ENCODE results near the gene BPIFA2.

The BPIFA2 gene

GRCh38 chr20:33203444-33203843 lies 35.5 kb downstream of the BPIFA2 start:
- DNase-seq, result no peak

DNA sequence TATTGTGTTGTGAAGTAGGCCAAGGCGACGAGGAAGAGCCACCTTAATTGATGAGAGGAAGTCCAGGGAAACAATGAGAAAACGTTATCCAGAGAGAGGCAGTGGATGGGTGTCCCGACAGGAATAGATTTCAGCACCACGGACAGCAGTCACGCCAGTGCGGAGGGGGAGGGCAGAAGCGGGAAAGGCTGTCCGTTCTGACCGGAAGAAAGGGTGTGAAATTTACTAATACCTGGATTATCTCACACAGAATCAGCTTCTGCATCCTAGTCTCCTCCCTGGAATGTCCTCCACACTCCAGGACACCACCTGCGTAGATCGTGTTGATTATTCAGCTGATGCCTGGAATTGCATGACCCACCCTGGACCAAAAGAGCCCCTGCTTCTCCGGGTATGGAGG lies 41.8 kb downstream of the BPIFA2 start:
- DNase-seq, result no peak

- DNase-seq, result no peak
Measured at GRCh38 chr20:33210371-33210770, 42.4 kb downstream of the BPIFA2 start.

GRCh38 chr20:33211817-33212424 lies 44.0 kb downstream of the BPIFA2 start:
- no peak for DNase-seq

DNA sequence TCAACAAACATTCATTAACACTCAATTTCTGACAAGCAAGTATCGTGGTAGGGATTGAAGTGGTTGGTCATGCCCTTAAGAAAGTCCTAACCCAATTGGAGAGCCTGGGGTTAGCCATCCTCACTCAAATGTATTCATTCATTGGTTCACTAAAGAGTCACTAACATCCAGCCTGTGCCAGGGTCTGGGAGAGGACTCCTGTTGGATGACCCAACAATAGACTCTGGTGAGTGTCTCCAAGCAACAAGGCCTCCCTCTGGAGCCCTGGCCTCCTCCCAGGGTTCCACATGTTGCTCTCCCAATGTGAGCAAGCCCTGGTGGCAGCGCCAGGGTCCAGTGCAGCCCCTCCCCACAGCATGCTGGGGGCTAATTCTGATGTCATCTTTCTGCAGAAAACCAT lies 49.1 kb downstream of the BPIFA2 start, which contains the start of gene BPIFA3:
TSS of gene BPIFA3 (plus strand) at position 301 of the 400 bp plus-strand sequence. CDS start 185 bp downstream, outside the sequence.
- no peak for DNase-seq

GRCh38 chr20:33224399-33224798 lies 56.4 kb downstream of the BPIFA2 start:
- DNase-seq, result no peak

DNA sequence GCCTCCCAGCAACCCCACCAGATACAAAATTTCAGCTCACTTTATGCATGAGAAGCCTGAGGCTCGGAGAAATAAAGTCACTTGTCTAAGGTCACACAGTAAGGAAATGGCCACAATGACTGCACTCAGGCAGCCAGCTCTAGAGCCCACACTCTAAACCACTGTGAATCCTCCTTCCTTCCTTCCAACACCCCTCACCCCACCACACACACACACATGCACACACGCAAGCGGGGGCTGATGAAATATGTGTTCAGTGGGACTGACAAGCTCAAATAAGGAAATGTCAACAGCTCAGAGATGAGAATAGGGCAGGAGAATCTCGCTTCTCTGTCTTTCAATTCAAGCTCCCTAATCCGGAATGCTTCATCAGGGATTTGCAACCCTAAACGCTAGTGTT lies 61.9 kb downstream of the BPIFA2 start:
- no peak for DNase-seq

All from NCI-H1417 treated with DMSO at 0.1 percent for 48 hours (cell line).